WI38 (cell line): ENCODE results near the gene UNC45A.

Source experiments
- H3K4me3 ChIP-seq: 2 replicates; pipeline ENCODE4 v1.5.1; 2011; ENCODE audit warnings: low read depth, mild to moderate bottlenecking, control low read depth, low read length
- TF ChIP-seq, protein P1 (sequence below): IDR thresholded peaks from 2 replicates; pipeline ENCODE4 v1.5.1; 2012; ENCODE audit warnings: low read depth, mild to moderate bottlenecking, control low read depth, low read length

The UNC45A gene

GRCh38 chr15:91001209-91001608 lies 66.1 kb downstream of the UNC45A start:
- no peak overlapping the region for H3K4me3 ChIP-seq
- TF ChIP-seq, protein P1, sequence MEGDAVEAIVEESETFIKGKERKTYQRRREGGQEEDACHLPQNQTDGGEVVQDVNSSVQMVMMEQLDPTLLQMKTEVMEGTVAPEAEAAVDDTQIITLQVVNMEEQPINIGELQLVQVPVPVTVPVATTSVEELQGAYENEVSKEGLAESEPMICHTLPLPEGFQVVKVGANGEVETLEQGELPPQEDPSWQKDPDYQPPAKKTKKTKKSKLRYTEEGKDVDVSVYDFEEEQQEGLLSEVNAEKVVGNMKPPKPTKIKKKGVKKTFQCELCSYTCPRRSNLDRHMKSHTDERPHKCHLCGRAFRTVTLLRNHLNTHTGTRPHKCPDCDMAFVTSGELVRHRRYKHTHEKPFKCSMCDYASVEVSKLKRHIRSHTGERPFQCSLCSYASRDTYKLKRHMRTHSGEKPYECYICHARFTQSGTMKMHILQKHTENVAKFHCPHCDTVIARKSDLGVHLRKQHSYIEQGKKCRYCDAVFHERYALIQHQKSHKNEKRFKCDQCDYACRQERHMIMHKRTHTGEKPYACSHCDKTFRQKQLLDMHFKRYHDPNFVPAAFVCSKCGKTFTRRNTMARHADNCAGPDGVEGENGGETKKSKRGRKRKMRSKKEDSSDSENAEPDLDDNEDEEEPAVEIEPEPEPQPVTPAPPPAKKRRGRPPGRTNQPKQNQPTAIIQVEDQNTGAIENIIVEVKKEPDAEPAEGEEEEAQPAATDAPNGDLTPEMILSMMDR = no peak
